ENCODE results near the gene TJP2.
A peak's percentile ranks its signal among the peaks of the same experiment; 100 is the strongest.

Gene TJP2

GRCh38 chr9:69253057-69253456, 79.0 kb downstream of the TJP2 start:
- H3K4me3 ChIP-seq (ENCODE audit: low read length) = no peak overlapping the region
- no peak for TF ChIP-seq CTCF (IDR thresholded peaks at IDR 0.05; ENCODE audit: insufficient read depth, low read depth, low read length, missing control alignments)
- DNase-seq (ENCODE audit: low read depth) = peak; percentile 94

DNA sequence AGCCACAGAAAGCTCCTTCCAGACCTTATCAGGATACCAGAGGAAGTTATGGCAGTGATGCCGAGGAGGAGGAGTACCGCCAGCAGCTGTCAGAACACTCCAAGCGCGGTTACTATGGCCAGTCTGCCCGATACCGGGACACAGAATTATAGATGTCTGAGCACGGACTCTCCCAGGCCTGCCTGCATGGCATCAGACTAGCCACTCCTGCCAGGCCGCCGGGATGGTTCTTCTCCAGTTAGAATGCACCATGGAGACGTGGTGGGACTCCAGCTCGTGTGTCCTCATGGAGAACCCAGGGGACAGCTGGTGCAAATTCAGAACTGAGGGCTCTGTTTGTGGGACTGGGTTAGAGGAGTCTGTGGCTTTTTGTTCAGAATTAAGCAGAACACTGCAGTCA, 80.1 kb downstream of the TJP2 start:
- no peak for DNase-seq (ENCODE audit: low read depth)
- H3K4me3 ChIP-seq (ENCODE audit: low read length) = no peak overlapping the region
- no peak for TF ChIP-seq CTCF (IDR thresholded peaks at IDR 0.05; ENCODE audit: insufficient read depth, low read depth, low read length, missing control alignments)

DNA sequence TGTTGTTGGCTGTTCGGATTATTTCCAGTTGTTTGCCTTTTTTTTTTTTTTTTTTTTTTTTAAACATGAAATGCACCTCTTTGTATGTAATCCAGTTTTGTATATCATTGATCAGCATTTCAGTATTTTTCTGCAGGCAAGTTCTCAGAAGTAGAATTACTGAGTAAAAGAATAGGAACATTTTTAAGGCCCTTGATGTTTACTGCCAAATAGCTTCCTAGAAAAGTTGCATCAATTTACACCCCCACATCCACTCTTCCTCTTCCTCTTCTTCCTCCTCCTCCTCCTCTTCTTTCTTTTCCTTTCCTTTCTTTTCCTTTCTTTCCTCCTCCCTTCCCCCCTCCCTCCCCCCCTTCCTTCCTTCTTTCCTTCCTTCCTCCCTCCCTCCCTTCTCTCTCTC, 81.5 kb downstream of the TJP2 start:
- no peak for DNase-seq (ENCODE audit: low read depth)
- H3K4me3 ChIP-seq (ENCODE audit: low read length) = no peak overlapping the region
- no peak for TF ChIP-seq CTCF (IDR thresholded peaks at IDR 0.05; ENCODE audit: insufficient read depth, low read depth, low read length, missing control alignments)

DNA sequence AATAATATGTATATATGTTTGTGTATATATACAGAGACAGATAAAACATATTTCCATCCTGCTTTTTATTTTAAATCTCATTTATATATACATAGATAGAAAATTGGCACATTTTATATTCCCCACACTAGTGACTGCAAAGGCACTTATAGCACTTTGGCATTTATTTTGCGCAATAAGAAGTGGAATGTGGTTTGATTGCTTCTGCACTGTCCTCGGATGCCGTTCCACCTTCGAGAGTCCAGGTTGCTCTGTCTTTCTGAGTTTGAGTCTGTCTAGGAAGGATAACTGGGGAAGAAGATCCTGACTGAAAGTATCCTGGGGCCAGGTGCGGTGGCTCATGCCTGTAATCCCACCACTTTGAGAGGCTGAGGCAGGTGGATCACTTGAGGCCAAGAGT, 84.5 kb downstream of the TJP2 start:
- peak; percentile 10 for DNase-seq (ENCODE audit: low read depth)
- no peak for TF ChIP-seq CTCF (IDR thresholded peaks at IDR 0.05; ENCODE audit: insufficient read depth, low read depth, low read length, missing control alignments)
- H3K4me3 ChIP-seq (ENCODE audit: low read length) = no peak overlapping the region

DNA sequence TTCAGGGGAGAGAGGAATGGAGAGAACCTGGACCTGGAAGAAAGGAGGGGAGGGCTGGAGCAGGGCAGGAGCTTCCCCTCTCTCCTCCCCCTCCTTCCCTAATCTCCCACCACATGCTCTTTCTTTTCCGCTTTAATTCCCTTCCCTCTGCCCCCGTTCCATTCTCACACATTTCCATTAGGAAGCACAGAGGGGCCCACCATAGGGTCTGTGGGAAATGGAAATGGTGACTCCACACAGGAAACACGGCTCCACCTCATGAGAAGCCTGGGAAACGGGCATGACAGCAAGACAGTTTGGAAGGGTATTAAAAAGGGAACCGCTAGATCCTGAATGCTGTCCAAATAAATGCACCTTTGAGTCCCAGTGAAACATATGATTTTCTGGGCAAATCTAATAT, 86.1 kb downstream of the TJP2 start:
- no peak for TF ChIP-seq CTCF (IDR thresholded peaks at IDR 0.05; ENCODE audit: insufficient read depth, low read depth, low read length, missing control alignments)
- no peak overlapping the region for H3K4me3 ChIP-seq (ENCODE audit: low read length)
- no peak for DNase-seq (ENCODE audit: low read depth)

DNA sequence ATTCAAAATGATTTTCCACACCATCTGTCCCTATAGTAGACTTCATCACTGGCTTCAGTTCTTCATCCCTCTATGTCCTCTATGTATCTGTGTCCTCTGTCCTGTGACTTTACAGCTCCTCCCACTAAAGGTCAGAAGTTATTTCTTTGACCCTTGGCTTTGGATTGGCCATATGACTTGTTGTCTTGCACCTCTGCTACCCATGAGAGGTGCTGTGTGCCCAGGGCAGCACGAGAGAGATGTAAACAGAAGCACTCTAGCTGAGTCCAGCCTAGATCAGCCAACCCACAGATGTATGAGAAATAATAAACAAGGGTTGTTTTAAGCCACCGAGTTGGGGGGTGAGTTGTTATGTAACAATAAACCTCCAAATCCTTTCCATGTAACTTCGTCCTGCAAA, 87.6 kb downstream of the TJP2 start:
- H3K4me3 ChIP-seq (ENCODE audit: low read length) = no peak overlapping the region

More for the DNA sequence above, 87.6 kb downstream of the TJP2 start:
- DNase-seq (ENCODE audit: low read depth) = no peak
- no peak for TF ChIP-seq CTCF (IDR thresholded peaks at IDR 0.05; ENCODE audit: insufficient read depth, low read depth, low read length, missing control alignments)

All from epithelial cell of esophagus (primary cell).